Trophoblast cell (in vitro differentiated cells and primary cell): Measurements from ENCODE around the gene HOXC6.

ENCODE experiments used
- DNase-seq, 2 donors: peaks; one replicate each; pipeline ENCODE4 v3.0.0-alpha.2; 2016
- H2AFZ ChIP-seq: 2 replicates; pipeline ENCODE4 v1.6.1; 2013; ENCODE audit warnings: low read length, moderate library complexity, mild to moderate bottlenecking; ENCODE audit not compliant: insufficient read depth, poor library complexity
- H2AK5ac ChIP-seq: 2 replicates; pipeline ENCODE4 v1.6.1; 2013; ENCODE audit warnings: mild to moderate bottlenecking, low read length
- H2BK120ac ChIP-seq: 2 replicates; pipeline ENCODE4 v1.6.1; 2013; ENCODE audit warnings: low read length, mild to moderate bottlenecking, moderate library complexity; ENCODE audit not compliant: insufficient read depth, poor library complexity
- H2BK12ac ChIP-seq: 2 replicates; pipeline ENCODE4 v1.6.1; 2013; ENCODE audit warnings: mild to moderate bottlenecking, low read length, moderate library complexity
- H2BK5ac ChIP-seq: 2 replicates; pipeline ENCODE4 v1.6.1; 2013; ENCODE audit warnings: low read length, low read depth, moderate library complexity, mild to moderate bottlenecking; ENCODE audit not compliant: poor library complexity
- H3K14ac ChIP-seq: 2 replicates; pipeline ENCODE4 v1.6.1; 2013; ENCODE audit warnings: mild to moderate bottlenecking, low read length
- H3K18ac ChIP-seq: 2 replicates; pipeline ENCODE4 v1.6.1; 2013; ENCODE audit warnings: mild to moderate bottlenecking, low read length
- H3K23ac ChIP-seq: 2 replicates; pipeline ENCODE4 v1.6.1; 2013; ENCODE audit warnings: low read length
- H3K27ac ChIP-seq: 2 replicates; pipeline ENCODE4 v1.5.1; 2013; ENCODE audit warnings: low read depth, mild to moderate bottlenecking, inconsistent platforms, low read length, moderate library complexity
- H3K27me3 ChIP-seq: 2 replicates; pipeline ENCODE4 v1.6.1; 2013; ENCODE audit warnings: inconsistent platforms, mild to moderate bottlenecking, low read length, moderate library complexity; ENCODE audit not compliant: insufficient read depth
- H3K36me3 ChIP-seq, 2 experiments: 1 replicate in 1 of 2; 2 replicates in 1 of 2; pipeline ENCODE4 v1.6.1; 2013; ENCODE audit warnings: low read length in 2 of 2, mild to moderate bottlenecking in 2 of 2, moderate library complexity in 1 of 2; ENCODE audit not compliant: insufficient read depth in 2 of 2, control insufficient read depth in 1 of 2
- H3K4ac ChIP-seq: 2 replicates; pipeline ENCODE4 v1.6.1; 2013; ENCODE audit warnings: low read depth, mild to moderate bottlenecking, low read length, moderate library complexity
- H3K4me1 ChIP-seq, 2 experiments: 1 replicate in 1 of 2; 2 replicates in 1 of 2; pipeline ENCODE4 v1.6.1; 2013; ENCODE audit warnings: low read length in 2 of 2, mild to moderate bottlenecking in 2 of 2, moderate library complexity in 1 of 2; ENCODE audit not compliant: insufficient read depth in 2 of 2, control insufficient read depth in 1 of 2
- H3K4me2 ChIP-seq: 2 replicates; pipeline ENCODE4 v1.6.1; 2013; ENCODE audit warnings: inconsistent platforms, mild to moderate bottlenecking, low read length, moderate library complexity
- H3K4me3 ChIP-seq: 2 replicates; pipeline ENCODE4 v1.5.1; 2013; ENCODE audit warnings: mild to moderate bottlenecking, low read depth, low read length, inconsistent platforms
- H3K79me1 ChIP-seq: one replicate; pipeline ENCODE4 v1.6.1; 2013; ENCODE audit warnings: low read length
- H3K79me2 ChIP-seq: 2 replicates; pipeline ENCODE4 v1.6.1; 2013; ENCODE audit warnings: low read length, mild to moderate bottlenecking; ENCODE audit not compliant: control insufficient read depth, insufficient read depth, poor library complexity
- H3K9ac ChIP-seq: 2 replicates; pipeline ENCODE4 v1.6.1; 2013; ENCODE audit warnings: mild to moderate bottlenecking, low read length
- H3K9me3 ChIP-seq: 2 replicates; pipeline ENCODE4 v1.6.1; 2013; ENCODE audit warnings: low read depth, mild to moderate bottlenecking, control low read depth, inconsistent platforms, low read length; ENCODE audit not compliant: insufficient read depth
- H4K12ac ChIP-seq: 2 replicates; pipeline ENCODE4 v1.6.1; 2013; ENCODE audit warnings: low read depth, mild to moderate bottlenecking, low read length, moderate library complexity
- H4K8ac ChIP-seq: 2 replicates; pipeline ENCODE4 v1.6.1; 2013; ENCODE audit warnings: low read depth, mild to moderate bottlenecking, low read length, moderate library complexity
- H4K91ac ChIP-seq: one replicate; pipeline ENCODE4 v1.6.1; 2013; ENCODE audit warnings: low read depth, mild to moderate bottlenecking, low read length, moderate library complexity
- WGBS: extraction: QIAGEN DNeasy Blood & Tissue Kit; methylation state at CpG from one replicate; pipeline ENCODE4 v1.1.7; 2013; ENCODE audit warnings: missing lambda C conversion rate; ENCODE audit not compliant: insufficient read length, insufficient coverage; ENCODE audit errors: extremely low coverage; 5-methylcytosine and 5-hydroxymethylcytosine counted together

HOXC6 gene

DNA sequence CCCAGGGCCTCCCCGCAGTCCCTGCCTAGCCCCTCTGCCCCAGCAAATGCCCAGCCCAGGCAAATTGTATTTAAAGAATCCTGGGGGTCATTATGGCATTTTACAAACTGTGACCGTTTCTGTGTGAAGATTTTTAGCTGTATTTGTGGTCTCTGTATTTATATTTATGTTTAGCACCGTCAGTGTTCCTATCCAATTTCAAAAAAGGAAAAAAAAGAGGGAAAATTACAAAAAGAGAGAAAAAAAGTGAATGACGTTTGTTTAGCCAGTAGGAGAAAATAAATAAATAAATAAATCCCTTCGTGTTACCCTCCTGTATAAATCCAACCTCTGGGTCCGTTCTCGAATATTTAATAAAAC is 2.2 kb downstream of the HOXC6 start:
- Histone ChIP-seq H3K4me2 (no peak overlapping the region), H2BK12ac (no peak overlapping the region), H3K79me2 (no peaks in the 10 kb centered on the region), H3K27me3 (peaks cover 90% of the 10 kb centered on the region), H3K4me1 (peaks cover 3 to 5% of the 10 kb centered on the region in 2 experiments), H2BK120ac (no peak overlapping the region), H3K23ac (no peak overlapping the region), H4K91ac (no peak overlapping the region), H3K79me1 (no peaks in the 10 kb centered on the region), H2AK5ac (no peak overlapping the region), H3K9ac (no peak overlapping the region), H3K18ac (no peak overlapping the region), H3K27ac (no peak overlapping the region), H3K4ac (no peak overlapping the region), H2AFZ (no peak overlapping the region), H2BK5ac (no peak overlapping the region), H3K4me3 (no peak overlapping the region), H4K8ac (no peak overlapping the region), H4K12ac (no peak overlapping the region), H3K9me3 (peaks cover 6% of the 10 kb centered on the region), H3K14ac (no peak overlapping the region), H3K36me3 (no peaks in the 10 kb centered on the region)
- no CpG with 5 or more reads among the region's 7 CpGs for WGBS
- no peak for DNase-seq

DNA sequence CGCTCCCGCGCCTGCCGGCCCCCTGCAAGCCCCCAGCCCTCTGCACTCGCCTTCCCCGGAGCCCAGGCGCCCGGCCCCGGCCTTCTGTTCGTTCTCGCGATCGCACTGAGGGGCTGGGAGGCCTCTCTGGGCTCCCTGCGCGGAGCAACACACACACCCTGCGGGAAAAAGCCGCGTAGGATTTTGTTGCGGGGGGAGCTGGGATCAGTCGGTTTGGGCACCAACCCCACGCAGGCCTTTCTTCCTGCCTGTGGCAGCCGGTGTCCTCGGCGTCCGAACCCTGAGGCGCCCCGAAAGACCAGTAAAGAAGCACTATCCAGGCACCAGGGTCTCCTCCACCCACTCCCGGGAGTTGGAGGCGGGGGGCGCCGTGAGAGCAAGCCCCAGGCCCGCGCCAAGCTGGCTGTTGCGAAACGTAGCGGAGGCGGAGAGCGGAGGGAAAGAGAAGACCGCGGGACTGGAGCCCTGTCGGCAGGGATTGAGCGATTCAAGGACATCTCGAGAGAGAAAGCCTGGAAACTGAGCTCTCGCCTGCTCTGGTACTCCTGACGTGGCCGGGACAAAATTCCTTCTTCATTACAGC is 2.7 kb downstream of the HOXC6 start:
- Histone ChIP-seq H3K4me3 (no peak overlapping the region), H3K79me1 (no peaks in the 10 kb centered on the region), H3K9ac (no peak overlapping the region), H3K36me3 (no peaks in the 10 kb centered on the region), H3K14ac (no peak overlapping the region), H4K91ac (no peak overlapping the region), H4K8ac (no peak overlapping the region), H3K4ac (no peak overlapping the region), H2BK12ac (no peak overlapping the region), H3K27me3 (peaks cover 91% of the 10 kb centered on the region), H2AFZ (no peak overlapping the region), H3K4me1 (peaks cover 5 to 8% of the 10 kb centered on the region in 2 experiments), H4K12ac (no peak overlapping the region), H3K27ac (no peak overlapping the region), H2BK120ac (no peak overlapping the region), H2AK5ac (no peak overlapping the region), H3K18ac (no peak overlapping the region), H2BK5ac (no peak overlapping the region), H3K79me2 (no peaks in the 10 kb centered on the region), H3K23ac (no peak overlapping the region), H3K9me3 (peaks cover 6% of the 10 kb centered on the region), H3K4me2 (peak overlapping the region; percentile 35)
- WGBS, result no CpG with 5 or more reads among the region's 46 CpGs
- no peak for DNase-seq

DNA sequence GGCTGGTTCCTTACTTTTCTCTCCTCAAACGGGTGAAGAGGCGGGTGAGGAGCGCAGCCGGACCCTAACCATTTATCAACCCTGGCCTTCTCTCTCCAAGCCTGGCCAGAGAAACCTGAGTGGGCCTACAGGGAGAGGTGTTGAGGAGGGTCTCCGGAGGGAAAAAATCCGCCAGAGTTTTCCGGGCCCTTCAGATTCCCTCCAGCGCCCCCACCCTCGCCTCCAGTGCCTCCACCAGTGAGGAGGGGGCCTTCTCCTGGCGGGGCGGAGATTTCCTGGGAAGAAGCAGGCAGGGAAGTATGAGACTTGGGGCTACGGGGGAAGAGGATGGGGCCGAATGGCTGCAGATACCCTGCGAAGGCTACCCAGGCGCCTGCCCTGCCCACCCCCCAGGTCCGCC is 3.2 kb downstream of the HOXC6 start:
- no peak overlapping the region for H2AK5ac ChIP-seq
- peaks cover 6% of the 10 kb centered on the region for H3K9me3 ChIP-seq
- H2BK12ac ChIP-seq, result no peak overlapping the region
- peak overlapping the region; percentile 35 for H3K4me2 ChIP-seq
- no peak overlapping the region for H3K4ac ChIP-seq
- H3K18ac ChIP-seq, result no peak overlapping the region
- no peak overlapping the region for H4K8ac ChIP-seq
- H3K23ac ChIP-seq, result no peak overlapping the region
- H3K79me1 ChIP-seq, result no peaks in the 10 kb centered on the region
- no peaks in the 10 kb centered on the region for H3K36me3 ChIP-seq
- H3K79me2 ChIP-seq, result no peaks in the 10 kb centered on the region
- peaks cover 90% of the 10 kb centered on the region for H3K27me3 ChIP-seq
- H3K4me1 ChIP-seq, result peaks cover 5 to 9% of the 10 kb centered on the region in 2 experiments
- H4K12ac ChIP-seq, result no peak overlapping the region
- H2AFZ ChIP-seq, result no peak overlapping the region
- H3K4me3 ChIP-seq, result no peak overlapping the region
- no peak for DNase-seq
- H2BK5ac ChIP-seq, result no peak overlapping the region
- no CpG with 5 or more reads among the region's 16 CpGs for WGBS
- H4K91ac ChIP-seq, result no peak overlapping the region
- no peak overlapping the region for H2BK120ac ChIP-seq
- no peak overlapping the region for H3K27ac ChIP-seq
- H3K9ac ChIP-seq, result no peak overlapping the region
- H3K14ac ChIP-seq, result no peak overlapping the region

DNA sequence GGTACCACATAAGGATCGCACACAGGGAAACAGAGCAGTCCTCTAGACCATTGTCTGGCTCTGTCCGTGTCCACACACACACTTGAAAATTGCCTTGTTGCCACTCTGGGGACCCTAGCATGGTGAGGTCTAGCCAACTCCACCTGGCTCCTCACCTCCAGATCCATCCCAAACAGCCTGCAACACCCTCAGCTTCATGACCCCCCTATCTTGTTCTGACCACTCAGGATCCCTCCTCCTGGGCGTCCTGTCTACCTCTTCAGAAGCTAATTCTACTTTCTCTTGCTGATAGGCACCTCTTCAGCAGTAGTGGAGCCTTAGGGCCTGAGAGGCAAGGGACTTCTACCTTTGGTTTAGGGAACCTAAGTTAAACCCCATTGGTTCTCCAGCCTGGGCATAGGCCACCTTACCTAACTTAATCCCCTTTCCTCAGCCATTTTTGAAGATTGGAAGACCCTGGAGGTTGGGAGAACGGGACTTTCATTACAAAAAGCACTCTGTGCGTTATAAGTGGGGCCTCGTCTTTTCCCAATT is 3.9 kb downstream of the HOXC6 start:
- no peak overlapping the region for H4K8ac ChIP-seq
- H4K91ac ChIP-seq, result no peak overlapping the region
- H3K9ac ChIP-seq, result no peak overlapping the region
- no peak overlapping the region for H2AK5ac ChIP-seq
- no peak overlapping the region for H2BK12ac ChIP-seq
- no CpG with 5 or more reads among the region's 6 CpGs for WGBS
- H3K23ac ChIP-seq, result no peak overlapping the region
- H3K79me1 ChIP-seq, result no peaks in the 10 kb centered on the region
- no peak overlapping the region for H2BK5ac ChIP-seq
- no peak overlapping the region for H2BK120ac ChIP-seq
- DNase-seq, result no peak
- no peak overlapping the region for H3K18ac ChIP-seq
- no peak overlapping the region for H3K4me3 ChIP-seq
- H3K36me3 ChIP-seq, result no peaks in the 10 kb centered on the region
- peaks cover 5 to 9% of the 10 kb centered on the region in 2 experiments for H3K4me1 ChIP-seq
- no peaks in the 10 kb centered on the region for H3K79me2 ChIP-seq
- H3K4me2 ChIP-seq, result no peak overlapping the region
- H2AFZ ChIP-seq, result no peak overlapping the region
- H3K14ac ChIP-seq, result no peak overlapping the region
- no peak overlapping the region for H4K12ac ChIP-seq
- H3K4ac ChIP-seq, result no peak overlapping the region
- H3K27ac ChIP-seq, result no peak overlapping the region
- H3K27me3 ChIP-seq, result peaks cover 91% of the 10 kb centered on the region
- H3K9me3 ChIP-seq, result peaks cover 6% of the 10 kb centered on the region
